Measurements from ENCODE around the gene HYI.
A peak's percentile ranks its signal among the peaks of the same experiment; 100 is the strongest.
"Not testable (repeated sequence)": the region's sequence is repeated elsewhere in the genome, so short reads cannot be mapped to it uniquely, and the experiment has no call there.

Gene HYI

GRCh38 chr1:43453442-43454269 lies at the start of gene HYI:
Gene HYI, minus strand, starts transcription at chr1:43453931. Its CDS starts 138 bp downstream, at chr1:43453793.
- DNase-seq (ENCODE audit: low read depth): peak; percentile 68

GRCh38 chr1:43501806-43502205 lies 48.1 kb upstream of the HYI start:
- DNase-seq (ENCODE audit: low read depth): not testable (repeated sequence)

GRCh38 chr1:43499898-43500297 lies 46.2 kb upstream of the HYI start:
- DNase-seq (ENCODE audit: low read depth): no peak

GRCh38 chr1:43495204-43495603 lies 41.5 kb upstream of the HYI start:
- no peak for DNase-seq (ENCODE audit: low read depth)

- no peak for DNase-seq (ENCODE audit: low read depth)
These were observed 40.1 kb upstream of the HYI start for GRCh38 chr1:43493661-43494450.

- DNase-seq (ENCODE audit: low read depth): peak; percentile 31
These were observed 39.1 kb upstream of the HYI start for GRCh38 chr1:43492826-43493225.

- no peak for DNase-seq (ENCODE audit: low read depth)
These were observed 37.3 kb upstream of the HYI start for GRCh38 chr1:43491061-43491460.

- DNase-seq (ENCODE audit: low read depth): no peak
These were observed 34.4 kb upstream of the HYI start for GRCh38 chr1:43488165-43488564.

- DNase-seq (ENCODE audit: low read depth): no peak
These were observed 30.6 kb upstream of the HYI start for GRCh38 chr1:43484367-43484766.

- no peak for DNase-seq (ENCODE audit: low read depth)
These were observed 28.5 kb upstream of the HYI start for GRCh38 chr1:43482215-43482614.

GRCh38 chr1:43481491-43481890 lies 27.8 kb upstream of the HYI start:
- DNase-seq (ENCODE audit: low read depth): no peak

- DNase-seq (ENCODE audit: low read depth): no peak
These were observed 25.7 kb upstream of the HYI start for GRCh38 chr1:43479414-43479813.

- DNase-seq (ENCODE audit: low read depth): no peak
These were observed 24.0 kb upstream of the HYI start for GRCh38 chr1:43477716-43478115.

- not testable (repeated sequence) for DNase-seq (ENCODE audit: low read depth)
These were observed 22.1 kb upstream of the HYI start for GRCh38 chr1:43475611-43476401.

GRCh38 chr1:43473463-43473862 lies 19.7 kb upstream of the HYI start:
- no peak for DNase-seq (ENCODE audit: low read depth)

GRCh38 chr1:43472463-43473151 lies 18.9 kb upstream of the HYI start:
- peak; percentile 81 for DNase-seq (ENCODE audit: low read depth)

- no peak for DNase-seq (ENCODE audit: low read depth)
These were observed 18.3 kb upstream of the HYI start for GRCh38 chr1:43472087-43472462.

GRCh38 chr1:43469932-43470331 lies 16.2 kb upstream of the HYI start:
- no peak for DNase-seq (ENCODE audit: low read depth)

- DNase-seq (ENCODE audit: low read depth): no peak
These were observed 14.7 kb upstream of the HYI start for GRCh38 chr1:43468414-43468813.

- DNase-seq (ENCODE audit: low read depth): no peak
These were observed 12.7 kb upstream of the HYI start for GRCh38 chr1:43466403-43466802.

GRCh38 chr1:43465505-43466067 lies 11.9 kb upstream of the HYI start:
- no peak for DNase-seq (ENCODE audit: low read depth)

Measured in GM04504 (cell line).